HCT116 (cell line): ENCODE results near the gene DNASE2. TPM values are rescaled to one million over a fixed set of nuclear protein-coding genes. Genes with fewer than 3 reads are reported as not detected.

Source experiments
- ATAC-seq: fragments of 200-7000 bp; cut with Tn5 transposase; 2 replicates; pipeline ENCODE4 v1.9.1; 2020; ENCODE audit warnings: mild to moderate bottlenecking, moderate library complexity
- BruUV-seq: library from RNA; stranded (reverse); fragments of 400-500 nt; replicated peaks from 2 replicates; lab custom pipeline; 2021; lab: Mats Ljungman, UMichigan
- CTCF ChIA-PET: fragments of 300-600 bp; sonication (Branson Sonifier 250); formaldehyde crosslinking; loops from one replicate; lab custom pipeline; 2021; ENCODE audit warnings: antibody characterized with exemption; lab: Charles Lee
- POLR2A ChIA-PET: fragments of 300-600, 350-600 bp; sonication (Branson Sonifier 250); formaldehyde crosslinking; loops from one replicate; lab custom pipeline; 2021; ENCODE audit warnings: antibody characterized with exemption; lab: Charles Lee
- RAD21 ChIA-PET, 2 experiments: fragments of 300-600 bp; sonication (Branson Sonifier 250); formaldehyde crosslinking; loops; one replicate each; lab custom pipeline; 2023; ENCODE audit warnings: low total read pairs in 2 of 2; ENCODE audit not compliant: uncharacterized antibody in 2 of 2, unreplicated experiment in 2 of 2, low non-redundant PET in 1 of 2; lab: Charles Lee
- DNase-seq: peaks from one replicate; pipeline ENCODE4 v3.0.0-alpha.2; 2010; ENCODE audit warnings: low read depth, low spot score
- H2AFZ ChIP-seq: fragments of 200-600 bp; shearing (Covaris generic), sonication (generic); 2 replicates; pipeline ENCODE4 v1.6.1; 2017; ENCODE audit warnings: low read depth, mixed run types, mixed read lengths, antibody characterized with exemption, low read length; ENCODE audit not compliant: poor library complexity, severe bottlenecking
- H3K27ac ChIP-seq: 2 replicates; pipeline ENCODE4 v1.5.1; 2012; ENCODE audit warnings: low read depth, low read length
- H3K27me3 ChIP-seq: fragments of 200-600 bp; sonication (generic); 2 replicates; pipeline ENCODE4 v1.6.1; 2016; ENCODE audit warnings: mixed run types, low read length, mixed read lengths; ENCODE audit not compliant: insufficient read depth
- H3K36me3 ChIP-seq, 2 experiments: fragments of 200-500 bp in 1 of 2; fragments of 200-600 bp in 1 of 2; sonication (Bioruptor generic) in 1 of 2; sonication (generic) in 1 of 2; 2 replicates each; pipeline versions ENCODE4 v1.5.1 to v1.6.1; 2014 to 2016; ENCODE audit warnings: low read length in 2 of 2, inconsistent platforms in 1 of 2, mixed read lengths in 1 of 2, mixed run types in 1 of 2; ENCODE audit not compliant: insufficient read depth in 2 of 2, control insufficient read depth in 1 of 2
- H3K4me1 ChIP-seq, 2 experiments: fragments of 200-600 bp in 1 of 2; sonication (generic) in 1 of 2; 2 replicates each; pipeline versions ENCODE4 v1.5.1 to v1.6.1; 2012 to 2017; ENCODE audit warnings: low read length in 2 of 2, inconsistent platforms in 1 of 2, mild to moderate bottlenecking in 1 of 2, mixed read lengths in 1 of 2, mixed run types in 1 of 2, moderate library complexity in 1 of 2; ENCODE audit not compliant: insufficient read depth in 2 of 2, control insufficient read depth in 1 of 2
- H3K4me2 ChIP-seq: fragments of 200-600 bp; sonication (generic); 2 replicates; pipeline ENCODE4 v1.6.1; 2017; ENCODE audit warnings: mixed run types, low read length, mixed read lengths
- H3K4me3 ChIP-seq, 2 experiments: fragments of 200-600 bp in 1 of 2; sonication (generic) in 1 of 2; replicated peaks in 1 of 2; 2 replicates each; pipeline ENCODE4 v1.5.1; 2011 to 2016; ENCODE audit warnings: low read length in 2 of 2, control low read depth in 1 of 2, low read depth in 1 of 2, mild to moderate bottlenecking in 1 of 2, mixed read lengths in 1 of 2, mixed run types in 1 of 2
- H3K79me2 ChIP-seq: fragments of 200-600 bp; sonication (generic); 2 replicates; pipeline ENCODE4 v1.6.1; 2017; ENCODE audit warnings: mild to moderate bottlenecking, mixed run types, low read length, moderate library complexity, mixed read lengths; ENCODE audit not compliant: insufficient read depth
- H3K9ac ChIP-seq: fragments of 200-600 bp; sonication (generic); 2 replicates; pipeline ENCODE4 v1.6.1; 2016; ENCODE audit warnings: low read length, mixed read lengths
- H3K9me2 ChIP-seq: fragments of 200-600 bp; sonication (generic), shearing (Covaris generic); 2 replicates; pipeline ENCODE4 v1.6.1; 2017; ENCODE audit warnings: mixed run types, mild to moderate bottlenecking, moderate library complexity; ENCODE audit not compliant: insufficient read depth
- H3K9me3 ChIP-seq, 2 experiments: fragments of 200-500 bp in 1 of 2; fragments of 200-600 bp in 1 of 2; sonication (Bioruptor generic) in 1 of 2; sonication (generic) in 1 of 2; 2 replicates each; pipeline ENCODE4 v1.6.1; 2014 to 2017; ENCODE audit warnings: low read length in 2 of 2, mixed read lengths in 2 of 2, inconsistent platforms in 1 of 2, low read depth in 1 of 2, mild to moderate bottlenecking in 1 of 2, mixed run types in 1 of 2, moderate library complexity in 1 of 2; ENCODE audit not compliant: control insufficient read depth in 1 of 2, insufficient read depth in 1 of 2
- H4K20me1 ChIP-seq: fragments of 200-600 bp; sonication (generic), shearing (Covaris generic); 2 replicates; pipeline ENCODE4 v1.6.1; 2017; ENCODE audit warnings: mixed run types, mild to moderate bottlenecking, moderate library complexity; ENCODE audit not compliant: insufficient read depth
- CBX3 ChIP-seq: IDR thresholded peaks from 2 replicates; pipeline ENCODE4 v1.6.1; 2012; ENCODE audit warnings: low read depth
- CEBPB ChIP-seq: IDR thresholded peaks from 2 replicates; pipeline ENCODE4 v1.6.1; 2012; ENCODE audit warnings: low read depth
- ELF1 ChIP-seq: IDR thresholded peaks from 2 replicates; pipeline ENCODE4 v1.6.1; 2012; ENCODE audit warnings: low read depth, borderline replicate concordance
- EZH2phosphoT487 ChIP-seq: fragments of 200-600 bp; IDR thresholded peaks from 2 replicates; pipeline ENCODE4 v1.6.1; 2018; ENCODE audit warnings: antibody characterized with exemption, borderline replicate concordance
- FOSL1 ChIP-seq: IDR thresholded peaks from 2 replicates; pipeline ENCODE4 v1.6.1; 2012; ENCODE audit warnings: low read depth
- JUND ChIP-seq: IDR thresholded peaks from 2 replicates; pipeline ENCODE4 v1.6.1; 2012
- RAD21 ChIP-seq: IDR thresholded peaks from 2 replicates; pipeline ENCODE4 v1.6.1; 2012; ENCODE audit warnings: low read depth, mild to moderate bottlenecking
- SIN3A ChIP-seq: IDR thresholded peaks from 2 replicates; pipeline ENCODE4 v1.6.1; 2012; ENCODE audit warnings: low read depth
- SP1 ChIP-seq: IDR thresholded peaks from 2 replicates; pipeline ENCODE4 v1.6.1; 2012; ENCODE audit warnings: low read depth
- SRF ChIP-seq: IDR thresholded peaks from 2 replicates; pipeline ENCODE4 v1.6.1; 2012; ENCODE audit warnings: low read depth
- TCF7L2 ChIP-seq: IDR thresholded peaks from 2 replicates; pipeline ENCODE4 v1.7.0; 2011; ENCODE audit warnings: borderline replicate concordance, inconsistent platforms; ENCODE audit not compliant: insufficient read depth, insufficient read length; ENCODE audit errors: extremely low read depth
- YY1 ChIP-seq: IDR thresholded peaks from 2 replicates; pipeline ENCODE4 v1.6.1; 2011; ENCODE audit warnings: low read length, low read depth, moderate library complexity, mild to moderate bottlenecking; ENCODE audit not compliant: insufficient replicate concordance; ENCODE audit errors: extremely low read depth
- intact Hi-C: fragments of 100-400 bp; cut with micrococcal nuclease; formaldehyde crosslinking; loops from 2 replicates; pipeline ENCODE4 v1.10.0; 2022
- total RNA-seq: library from RNA; stranded (reverse); gene quantifications from one replicate; pipeline ENCODE4 v1.2.1, GENCODE V29; 2021; ENCODE audit not compliant: unreplicated experiment
- TF ChIP-seq, protein P1 (sequence below): IDR thresholded peaks from 2 replicates; pipeline ENCODE4 v1.6.1; 2011; ENCODE audit warnings: mild to moderate bottlenecking, low read length, moderate library complexity; ENCODE audit not compliant: insufficient replicate concordance; ENCODE audit errors: extremely low read depth
- TF ChIP-seq, protein P2 (sequence below), 3 experiments: fragments of 200-600 bp in 1 of 3; sonication (generic) in 1 of 3; IDR thresholded peaks in 2 of 3; conservative IDR thresholded peaks in 1 of 3; 2 replicates each; pipeline ENCODE4 v1.5.1; 2012 to 2017; ENCODE audit warnings: low read depth in 2 of 3, low read length in 2 of 3, antibody characterized with exemption in 1 of 3, borderline replicate concordance in 1 of 3, control low read depth in 1 of 3, mild to moderate bottlenecking in 1 of 3, mixed read lengths in 1 of 3, mixed run types in 1 of 3, moderate library complexity in 1 of 3; ENCODE audit not compliant: insufficient read depth in 1 of 3
- TF ChIP-seq, protein P3 (sequence below): IDR thresholded peaks from 2 replicates; pipeline ENCODE4 v1.6.1; 2012
- TF ChIP-seq, protein P4 (sequence below): IDR thresholded peaks from 2 replicates; pipeline ENCODE4 v1.6.1; 2012
- TF ChIP-seq, protein P5 (sequence below): IDR thresholded peaks from 2 replicates; pipeline ENCODE4 v1.6.1; 2012; ENCODE audit warnings: low read depth

The DNASE2 gene
- total RNA-seq, 1 experiment from 2014 or later: 36.6 TPM

DNA sequence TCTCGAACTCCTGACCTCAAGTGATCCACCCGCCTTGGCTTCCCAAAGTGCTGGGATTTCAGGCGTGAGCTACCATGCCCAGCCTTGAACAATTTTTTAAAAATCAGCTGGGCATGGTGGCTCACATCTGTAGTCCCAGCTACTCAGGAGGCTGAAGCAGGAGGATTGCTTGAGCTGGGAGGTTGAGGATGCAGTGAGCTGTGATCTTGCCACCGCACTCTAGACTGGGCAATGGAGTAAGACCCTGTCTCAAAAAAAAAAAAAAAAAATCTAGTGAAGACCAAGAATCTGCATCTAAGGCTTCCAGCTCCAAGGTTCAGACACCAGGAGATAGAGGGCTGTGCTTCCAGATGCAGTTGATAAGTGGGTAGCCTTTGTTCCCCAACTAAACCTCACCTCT is 17.1 kb downstream of the DNASE2 start (continued):
- TF ChIP-seq RAD21: no peak
- TF ChIP-seq, protein P1, sequence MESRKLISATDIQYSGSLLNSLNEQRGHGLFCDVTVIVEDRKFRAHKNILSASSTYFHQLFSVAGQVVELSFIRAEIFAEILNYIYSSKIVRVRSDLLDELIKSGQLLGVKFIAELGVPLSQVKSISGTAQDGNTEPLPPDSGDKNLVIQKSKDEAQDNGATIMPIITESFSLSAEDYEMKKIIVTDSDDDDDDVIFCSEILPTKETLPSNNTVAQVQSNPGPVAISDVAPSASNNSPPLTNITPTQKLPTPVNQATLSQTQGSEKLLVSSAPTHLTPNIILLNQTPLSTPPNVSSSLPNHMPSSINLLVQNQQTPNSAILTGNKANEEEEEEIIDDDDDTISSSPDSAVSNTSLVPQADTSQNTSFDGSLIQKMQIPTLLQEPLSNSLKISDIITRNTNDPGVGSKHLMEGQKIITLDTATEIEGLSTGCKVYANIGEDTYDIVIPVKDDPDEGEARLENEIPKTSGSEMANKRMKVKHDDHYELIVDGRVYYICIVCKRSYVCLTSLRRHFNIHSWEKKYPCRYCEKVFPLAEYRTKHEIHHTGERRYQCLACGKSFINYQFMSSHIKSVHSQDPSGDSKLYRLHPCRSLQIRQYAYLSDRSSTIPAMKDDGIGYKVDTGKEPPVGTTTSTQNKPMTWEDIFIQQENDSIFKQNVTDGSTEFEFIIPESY: no peak
- TF ChIP-seq, protein P2, sequence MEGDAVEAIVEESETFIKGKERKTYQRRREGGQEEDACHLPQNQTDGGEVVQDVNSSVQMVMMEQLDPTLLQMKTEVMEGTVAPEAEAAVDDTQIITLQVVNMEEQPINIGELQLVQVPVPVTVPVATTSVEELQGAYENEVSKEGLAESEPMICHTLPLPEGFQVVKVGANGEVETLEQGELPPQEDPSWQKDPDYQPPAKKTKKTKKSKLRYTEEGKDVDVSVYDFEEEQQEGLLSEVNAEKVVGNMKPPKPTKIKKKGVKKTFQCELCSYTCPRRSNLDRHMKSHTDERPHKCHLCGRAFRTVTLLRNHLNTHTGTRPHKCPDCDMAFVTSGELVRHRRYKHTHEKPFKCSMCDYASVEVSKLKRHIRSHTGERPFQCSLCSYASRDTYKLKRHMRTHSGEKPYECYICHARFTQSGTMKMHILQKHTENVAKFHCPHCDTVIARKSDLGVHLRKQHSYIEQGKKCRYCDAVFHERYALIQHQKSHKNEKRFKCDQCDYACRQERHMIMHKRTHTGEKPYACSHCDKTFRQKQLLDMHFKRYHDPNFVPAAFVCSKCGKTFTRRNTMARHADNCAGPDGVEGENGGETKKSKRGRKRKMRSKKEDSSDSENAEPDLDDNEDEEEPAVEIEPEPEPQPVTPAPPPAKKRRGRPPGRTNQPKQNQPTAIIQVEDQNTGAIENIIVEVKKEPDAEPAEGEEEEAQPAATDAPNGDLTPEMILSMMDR (IDR thresholded peaks at IDR 0.05 in 2 of 3, conservative IDR thresholded peaks at IDR 0.05 in 1 of 3; ENCODE audit: borderline replicate concordance in 1 of 3, insufficient read depth in 1 of 3, low read depth in 2 of 3, low read length in 2 of 3): no peak

DNA sequence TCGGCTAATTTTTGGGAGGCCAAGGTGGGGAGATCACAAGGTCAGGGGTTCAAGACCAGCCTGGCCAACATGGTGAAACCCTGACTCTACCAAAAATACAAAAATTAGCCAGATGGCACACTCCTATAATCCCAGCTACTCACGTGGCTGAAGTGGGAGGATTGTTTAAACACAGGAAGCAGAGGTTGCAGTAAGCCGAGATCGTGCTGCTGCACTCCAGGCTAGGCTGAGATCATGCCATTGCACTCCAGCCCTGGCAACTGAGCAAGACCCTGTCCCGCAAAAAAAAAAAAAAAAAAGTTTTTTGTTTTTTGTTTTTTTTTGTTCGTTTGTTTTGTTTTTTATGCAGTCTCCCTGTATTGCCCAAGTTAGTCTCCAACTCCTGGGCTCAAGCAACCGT is 21.7 kb downstream of the DNASE2 start:
- no peaks in the 10 kb centered on the region for H3K4me1 ChIP-seq
- no peaks in the 10 kb centered on the region for H4K20me1 ChIP-seq
- no peak overlapping the region for H3K4me3 ChIP-seq
- no peak overlapping the region for H3K9ac ChIP-seq
- ATAC-seq (no peak), DNase-seq (no peak)
- H3K9me3 ChIP-seq: no peaks in the 10 kb centered on the region
- H3K27me3 ChIP-seq: no peaks in the 10 kb centered on the region
- H3K4me2 ChIP-seq: no peak overlapping the region
- H3K9me2 ChIP-seq: no peaks in the 10 kb centered on the region
- peaks cover 9 to 13% of the 10 kb centered on the region in 2 experiments; a peak in 3 of 4 replicates for H3K36me3 ChIP-seq
- no peak overlapping the region for H2AFZ ChIP-seq
- RAD21 ChIA-PET: no interaction called here
- no peak overlapping the region for H3K27ac ChIP-seq
- BruUV-seq: no TSS peak
- no peak for TF ChIP-seq SIN3A
- no peak for TF ChIP-seq EZH2phosphoT487
- no peak for TF ChIP-seq JUND
- no peak for TF ChIP-seq FOSL1
- TF ChIP-seq, protein P3, sequence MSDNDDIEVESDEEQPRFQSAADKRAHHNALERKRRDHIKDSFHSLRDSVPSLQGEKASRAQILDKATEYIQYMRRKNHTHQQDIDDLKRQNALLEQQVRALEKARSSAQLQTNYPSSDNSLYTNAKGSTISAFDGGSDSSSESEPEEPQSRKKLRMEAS: no peak
- no peak for TF ChIP-seq TCF7L2
- TF ChIP-seq SRF: no peak
- TF ChIP-seq YY1: no peak
- TF ChIP-seq RAD21: no peak
- TF ChIP-seq CBX3: no peak
- TF ChIP-seq ELF1: no peak
- no peak for TF ChIP-seq SP1
- TF ChIP-seq, protein P4, sequence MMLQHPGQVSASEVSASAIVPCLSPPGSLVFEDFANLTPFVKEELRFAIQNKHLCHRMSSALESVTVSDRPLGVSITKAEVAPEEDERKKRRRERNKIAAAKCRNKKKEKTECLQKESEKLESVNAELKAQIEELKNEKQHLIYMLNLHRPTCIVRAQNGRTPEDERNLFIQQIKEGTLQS: no peak
- TF ChIP-seq, protein P5, sequence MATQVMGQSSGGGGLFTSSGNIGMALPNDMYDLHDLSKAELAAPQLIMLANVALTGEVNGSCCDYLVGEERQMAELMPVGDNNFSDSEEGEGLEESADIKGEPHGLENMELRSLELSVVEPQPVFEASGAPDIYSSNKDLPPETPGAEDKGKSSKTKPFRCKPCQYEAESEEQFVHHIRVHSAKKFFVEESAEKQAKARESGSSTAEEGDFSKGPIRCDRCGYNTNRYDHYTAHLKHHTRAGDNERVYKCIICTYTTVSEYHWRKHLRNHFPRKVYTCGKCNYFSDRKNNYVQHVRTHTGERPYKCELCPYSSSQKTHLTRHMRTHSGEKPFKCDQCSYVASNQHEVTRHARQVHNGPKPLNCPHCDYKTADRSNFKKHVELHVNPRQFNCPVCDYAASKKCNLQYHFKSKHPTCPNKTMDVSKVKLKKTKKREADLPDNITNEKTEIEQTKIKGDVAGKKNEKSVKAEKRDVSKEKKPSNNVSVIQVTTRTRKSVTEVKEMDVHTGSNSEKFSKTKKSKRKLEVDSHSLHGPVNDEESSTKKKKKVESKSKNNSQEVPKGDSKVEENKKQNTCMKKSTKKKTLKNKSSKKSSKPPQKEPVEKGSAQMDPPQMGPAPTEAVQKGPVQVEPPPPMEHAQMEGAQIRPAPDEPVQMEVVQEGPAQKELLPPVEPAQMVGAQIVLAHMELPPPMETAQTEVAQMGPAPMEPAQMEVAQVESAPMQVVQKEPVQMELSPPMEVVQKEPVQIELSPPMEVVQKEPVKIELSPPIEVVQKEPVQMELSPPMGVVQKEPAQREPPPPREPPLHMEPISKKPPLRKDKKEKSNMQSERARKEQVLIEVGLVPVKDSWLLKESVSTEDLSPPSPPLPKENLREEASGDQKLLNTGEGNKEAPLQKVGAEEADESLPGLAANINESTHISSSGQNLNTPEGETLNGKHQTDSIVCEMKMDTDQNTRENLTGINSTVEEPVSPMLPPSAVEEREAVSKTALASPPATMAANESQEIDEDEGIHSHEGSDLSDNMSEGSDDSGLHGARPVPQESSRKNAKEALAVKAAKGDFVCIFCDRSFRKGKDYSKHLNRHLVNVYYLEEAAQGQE: no peak
- TF ChIP-seq CEBPB: no peak
- POLR2A ChIA-PET: no interaction called here
- CTCF ChIA-PET: no interaction called here
- H3K79me2 ChIP-seq: no peaks in the 10 kb centered on the region
- intact Hi-C loops: no loop called here
